ENCODE measurements around the gene CELF4.

CELF4 gene

DNA sequence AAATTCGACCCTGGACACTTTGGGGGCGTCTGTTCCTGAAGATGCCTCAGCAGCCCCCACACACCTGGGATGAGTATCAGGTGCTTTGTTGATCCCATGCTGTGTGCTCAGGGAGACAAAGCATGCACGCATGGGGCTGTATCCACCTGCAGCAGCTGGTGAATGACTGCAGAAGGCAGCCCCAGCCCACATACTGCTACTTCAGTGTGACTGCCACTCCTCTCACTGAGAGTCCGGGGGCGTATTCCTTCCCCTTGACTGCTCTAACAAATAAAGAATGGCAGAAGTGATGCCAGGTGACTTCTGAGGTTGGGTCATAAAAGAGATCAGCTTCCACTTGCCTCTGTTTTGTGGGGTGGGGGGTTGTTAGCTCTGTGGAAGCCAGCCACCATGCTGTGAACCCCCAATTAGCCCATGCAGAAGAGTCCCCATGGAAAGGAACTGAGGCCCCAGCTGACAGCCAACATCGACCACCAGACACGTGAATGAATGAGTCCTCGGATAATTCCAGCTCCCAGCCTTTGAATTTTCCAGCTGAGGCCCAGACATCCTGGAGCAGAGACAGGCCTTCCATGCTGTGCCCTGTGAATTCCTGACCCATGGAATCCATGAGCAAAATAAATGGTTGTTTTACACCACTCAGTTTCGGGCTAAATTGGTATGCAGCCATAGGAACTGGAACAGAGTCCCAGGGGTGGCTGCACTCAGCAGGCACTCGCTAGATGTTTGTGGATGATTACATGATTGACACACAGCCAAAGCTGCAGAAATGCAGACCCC lies 289.3 kb downstream of the CELF4 start:
- FAIRE-seq = no peak
- DNase-seq (ENCODE audit: insufficient read length, low spot score) = no peak

DNA sequence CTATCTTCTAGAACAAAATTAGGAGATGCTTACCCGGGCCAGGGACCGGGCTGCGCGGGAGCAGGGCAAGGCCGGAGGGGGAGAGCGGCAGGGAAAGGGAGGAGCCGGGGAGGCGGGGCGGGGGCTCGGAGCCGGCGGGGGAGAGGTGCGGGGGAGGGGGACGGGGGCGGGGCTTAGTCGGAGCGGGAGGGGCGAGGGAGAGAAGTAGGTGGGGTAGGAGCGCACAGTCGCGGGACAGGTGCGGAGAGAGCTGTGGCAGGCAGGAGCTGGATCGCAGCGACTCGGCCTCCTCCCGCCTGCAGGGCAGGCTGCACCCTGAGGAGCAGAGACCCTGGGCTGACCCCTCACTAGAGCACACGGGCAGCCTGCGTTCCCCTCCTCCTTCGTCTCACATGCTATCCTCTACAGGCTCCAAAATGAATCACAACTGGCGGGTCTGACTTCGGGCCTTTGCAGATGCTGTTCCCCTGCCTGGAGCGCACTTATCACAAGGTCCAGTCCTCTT lies 290.3 kb downstream of the CELF4 start:
- FAIRE-seq (no peak), DNase-seq (ENCODE audit: insufficient read length, low spot score) (no peak)

DNA sequence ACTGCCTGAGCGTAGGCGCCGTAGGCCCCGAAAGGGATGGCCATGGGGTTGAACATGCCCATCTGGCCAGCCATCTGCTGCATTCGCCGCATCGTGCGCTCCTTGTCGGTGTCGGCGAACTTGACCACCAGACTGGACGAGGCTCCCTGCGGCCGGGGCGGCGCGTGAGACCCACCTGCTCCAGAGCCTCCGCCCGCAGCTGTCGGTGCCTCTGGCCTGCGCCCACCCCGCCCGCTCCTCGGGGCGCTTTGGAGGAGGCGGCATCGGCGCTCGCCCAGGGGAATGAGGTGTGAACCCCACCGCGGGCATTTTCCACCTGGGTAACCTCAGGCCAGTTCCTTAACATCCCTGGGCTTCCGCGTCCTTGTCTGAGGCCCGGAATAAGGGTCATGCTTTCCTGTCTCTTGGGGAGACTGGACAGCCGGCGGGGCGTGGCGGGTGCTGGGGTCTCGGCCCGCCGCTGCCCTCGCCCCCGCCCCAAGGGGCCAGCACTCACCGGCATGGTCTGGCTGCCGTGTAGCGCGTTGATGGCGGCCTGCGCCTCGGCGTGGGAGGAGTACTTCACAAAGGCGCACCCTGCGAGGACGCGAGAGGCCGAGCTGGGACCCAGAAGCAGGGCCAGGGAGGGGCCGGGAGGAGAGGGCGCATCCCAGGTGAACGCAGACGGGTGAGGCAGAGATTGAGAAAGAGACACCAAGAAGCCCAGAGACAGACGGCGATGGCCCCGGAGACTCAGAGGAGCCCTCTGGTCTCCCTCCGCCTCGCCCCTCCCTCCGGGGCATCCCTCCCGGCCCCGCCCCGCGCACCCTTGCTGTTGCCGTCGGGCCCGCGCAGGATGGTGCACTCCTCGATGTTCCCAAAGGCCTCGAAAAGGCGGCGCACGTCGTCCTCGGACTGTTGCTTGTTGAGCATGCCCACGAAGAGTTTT lies 291.0 kb downstream of the CELF4 start:
- DNase-seq (ENCODE audit: insufficient read length, low spot score) (no peak), FAIRE-seq (no peak)

DNA sequence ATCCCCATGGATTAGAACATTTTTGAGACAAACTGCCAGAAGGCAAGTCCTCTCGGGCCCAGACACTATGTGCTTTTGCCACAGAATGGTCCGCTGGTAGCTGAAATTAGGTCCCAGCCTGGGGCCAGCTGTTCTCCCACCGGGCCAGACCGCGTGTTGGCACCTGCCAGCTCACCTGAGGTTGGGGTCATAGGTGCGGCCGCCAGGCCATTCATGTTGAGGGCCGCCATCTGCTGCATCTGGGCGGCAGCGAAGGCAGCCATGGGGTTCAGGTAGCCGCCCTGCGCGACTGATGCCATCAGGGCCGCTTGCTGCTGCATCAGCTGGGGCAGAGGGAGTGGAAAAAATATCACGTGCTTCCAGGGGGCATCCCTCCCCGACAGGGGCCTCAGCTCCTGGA lies 292.8 kb downstream of the CELF4 start:
- DNase-seq (ENCODE audit: insufficient read length, low spot score) (no peak), FAIRE-seq (no peak)

DNA sequence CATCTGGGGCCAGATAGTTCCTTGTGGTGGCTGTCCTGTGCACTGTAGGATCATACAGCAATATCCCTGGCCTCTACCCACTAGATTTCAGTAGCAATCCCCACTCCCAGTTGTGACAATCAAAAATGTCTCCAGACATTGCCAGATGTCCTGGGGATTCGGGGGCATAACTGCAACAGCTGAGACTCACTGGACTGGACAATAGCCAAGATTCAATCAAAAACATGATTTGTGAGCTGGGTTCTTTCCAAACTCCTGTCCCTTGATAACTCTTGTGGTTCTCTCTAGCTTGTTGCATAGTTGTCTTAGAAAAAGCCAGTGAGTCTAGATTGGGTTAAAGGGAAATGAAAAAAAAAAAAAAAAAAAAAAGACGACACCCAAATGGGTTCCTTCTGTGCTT lies 293.4 kb downstream of the CELF4 start:
- DNase-seq (ENCODE audit: insufficient read length, low spot score) = no peak
- no peak for FAIRE-seq

DNA sequence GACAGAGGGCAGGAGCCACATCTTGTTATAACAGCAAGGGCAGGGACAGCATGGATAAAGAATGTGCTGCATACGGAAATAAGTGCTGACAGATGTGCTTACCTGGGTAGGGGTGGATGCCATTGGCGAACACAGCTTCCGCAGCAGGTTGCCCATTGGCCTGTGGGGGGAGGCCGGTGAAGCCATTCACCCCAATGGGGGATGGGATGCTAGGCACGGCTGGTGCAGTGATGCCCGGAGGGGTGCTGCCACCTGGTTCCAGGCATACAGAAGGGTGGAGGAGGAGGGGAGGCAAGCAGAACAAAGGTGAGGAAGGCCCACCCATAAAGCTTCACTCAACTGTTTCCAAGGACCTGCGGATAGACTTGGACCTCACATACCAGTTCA lies 294.9 kb downstream of the CELF4 start:
- DNase-seq (ENCODE audit: insufficient read length, low spot score) (no peak), FAIRE-seq (no peak)

DNA sequence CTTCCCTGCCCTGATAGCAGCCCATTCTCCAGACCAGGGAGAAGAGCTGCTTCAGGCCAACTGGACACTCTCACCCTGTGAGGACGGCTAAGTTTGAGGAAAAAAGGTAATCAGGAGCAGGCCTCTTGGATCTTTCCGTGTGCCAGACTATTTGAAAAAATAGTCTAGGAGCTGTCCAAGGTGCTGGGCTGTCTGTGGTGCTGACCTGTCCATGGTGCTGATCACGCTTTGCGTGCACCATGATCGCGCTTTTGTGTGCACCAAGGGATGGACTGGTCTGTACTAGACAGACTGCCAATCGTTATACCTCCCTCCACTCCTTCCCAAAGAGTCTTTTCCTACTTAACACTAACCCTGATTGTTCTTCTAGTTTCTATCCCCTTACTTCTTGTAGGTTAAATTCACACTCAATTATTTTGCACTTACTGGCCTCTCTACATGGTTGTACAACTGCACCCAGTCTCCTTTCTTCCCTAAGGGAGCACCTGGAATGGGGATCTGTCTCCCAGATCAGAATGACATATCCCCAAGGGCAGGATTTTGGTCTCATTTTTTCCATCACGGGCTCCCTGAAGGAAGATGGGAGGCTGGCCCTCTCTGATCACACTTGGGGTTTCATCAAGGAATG lies 295.4 kb downstream of the CELF4 start:
- DNase-seq (ENCODE audit: insufficient read length, low spot score) = peak; percentile 9
- no peak for FAIRE-seq

DNA sequence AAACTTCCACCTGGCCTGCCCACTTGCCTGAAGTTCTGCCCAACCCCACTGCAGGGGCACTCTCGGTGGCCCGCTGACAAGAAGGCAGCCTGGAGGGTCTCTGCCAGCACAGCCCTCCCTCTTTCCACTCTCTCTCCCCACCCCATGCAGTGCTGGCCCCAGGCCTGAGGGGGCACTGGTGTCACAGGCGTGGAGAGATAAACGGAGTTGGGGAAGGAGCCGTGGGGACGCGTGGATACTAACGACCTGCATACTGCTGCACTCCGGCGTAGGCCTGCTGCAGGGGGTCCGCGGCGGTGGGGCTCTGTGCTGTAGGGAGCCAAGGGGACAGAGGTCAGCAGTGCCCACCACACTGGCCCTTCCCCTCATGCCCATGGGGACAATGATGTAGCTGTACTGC lies 299.3 kb downstream of the CELF4 start:
- no peak for DNase-seq (ENCODE audit: insufficient read length, low spot score)
- no peak for FAIRE-seq

DNA sequence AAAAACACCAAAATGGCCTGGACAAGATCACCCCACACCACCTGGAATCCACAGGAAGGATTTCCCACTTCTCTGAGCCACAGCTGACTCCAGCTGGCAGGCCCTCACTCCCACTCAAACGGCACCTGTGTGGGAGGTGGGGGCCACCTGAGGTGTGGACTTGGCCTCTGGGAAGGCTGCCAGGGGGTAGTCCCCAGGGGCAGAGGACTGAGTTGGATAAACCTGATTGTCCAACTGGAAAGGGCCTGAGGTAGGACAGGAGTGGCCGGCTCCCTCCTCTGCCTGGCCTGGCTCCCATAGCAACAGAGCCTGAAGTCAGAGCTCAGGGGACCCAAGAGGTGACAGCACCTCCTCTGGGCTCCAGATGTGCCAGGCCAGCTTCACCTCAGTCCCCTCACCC lies 300.2 kb downstream of the CELF4 start:
- FAIRE-seq = no peak

DNA sequence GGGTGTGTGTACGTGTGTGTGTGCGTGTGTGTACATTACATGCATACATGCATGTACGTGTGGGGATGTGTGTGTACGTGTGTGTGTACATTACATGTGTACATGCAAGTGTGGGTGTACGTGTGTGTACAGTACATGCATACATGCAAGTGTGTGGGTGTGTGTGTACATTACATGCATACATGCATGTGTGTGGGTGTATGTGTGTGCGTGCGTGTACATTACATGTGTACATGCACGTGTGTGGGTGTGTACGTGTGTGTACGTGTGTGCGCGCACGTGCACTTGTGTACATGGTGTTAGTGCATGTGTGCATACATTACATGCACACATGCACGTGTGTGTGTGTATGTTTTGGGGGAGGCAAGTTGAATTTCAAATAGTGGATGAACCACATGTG lies 300.6 kb downstream of the CELF4 start:
- DNase-seq (ENCODE audit: insufficient read length, low spot score) = no peak
- no peak for FAIRE-seq

More for the DNA sequence above, 300.2 kb downstream of the CELF4 start:
- DNase-seq (ENCODE audit: insufficient read length, low spot score) = no peak

DNA sequence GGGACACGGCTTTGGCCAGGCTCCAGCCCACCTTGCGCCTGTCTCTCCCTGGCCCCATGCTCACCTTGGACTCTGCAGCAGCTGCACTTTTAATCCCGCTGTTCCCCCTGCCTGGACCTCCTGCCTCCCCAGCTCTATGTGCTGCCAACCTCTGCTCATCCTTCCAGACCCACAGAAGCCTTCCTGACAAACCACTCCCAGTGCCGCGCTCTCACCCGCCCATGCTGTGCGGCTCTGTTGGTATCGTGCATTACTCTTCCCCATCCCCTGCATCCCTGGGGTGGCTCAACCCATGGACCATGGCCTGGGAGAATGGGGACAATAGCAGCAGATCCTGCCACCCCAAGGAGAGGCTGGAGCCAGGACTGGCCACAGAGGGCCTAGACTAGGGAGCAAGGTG lies 303.6 kb downstream of the CELF4 start:
- DNase-seq (ENCODE audit: insufficient read length, low spot score) = no peak
- no peak for FAIRE-seq

DNA sequence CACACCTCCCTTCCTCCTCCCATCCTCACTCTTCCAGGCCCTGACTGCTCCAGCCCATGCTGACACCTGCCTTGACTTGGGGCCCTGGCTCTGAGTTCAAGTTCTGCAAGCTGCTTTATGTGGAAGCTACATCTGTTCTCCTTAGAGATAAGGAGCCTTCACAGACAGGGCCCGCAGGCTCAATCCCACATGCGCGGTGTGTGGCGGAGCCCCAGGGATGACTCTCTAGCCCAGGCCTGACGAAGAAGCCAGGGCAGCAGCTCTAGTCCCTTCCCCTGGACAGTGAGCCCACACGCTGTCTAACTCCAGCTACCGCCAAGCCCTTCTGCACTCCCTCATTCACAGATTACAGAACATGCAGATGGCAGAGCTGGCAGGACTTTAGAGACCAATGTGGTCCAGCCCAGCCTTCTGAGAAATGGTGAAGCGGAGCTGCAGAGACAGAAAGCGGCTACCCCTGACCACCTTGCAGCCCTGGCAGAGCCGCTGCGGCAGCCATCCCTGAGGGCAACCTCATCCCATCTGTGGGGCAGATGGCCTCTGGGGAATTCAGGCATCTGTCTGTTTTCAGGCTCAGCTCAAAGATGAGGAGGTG lies 304.3 kb downstream of the CELF4 start:
- FAIRE-seq = no peak

DNA sequence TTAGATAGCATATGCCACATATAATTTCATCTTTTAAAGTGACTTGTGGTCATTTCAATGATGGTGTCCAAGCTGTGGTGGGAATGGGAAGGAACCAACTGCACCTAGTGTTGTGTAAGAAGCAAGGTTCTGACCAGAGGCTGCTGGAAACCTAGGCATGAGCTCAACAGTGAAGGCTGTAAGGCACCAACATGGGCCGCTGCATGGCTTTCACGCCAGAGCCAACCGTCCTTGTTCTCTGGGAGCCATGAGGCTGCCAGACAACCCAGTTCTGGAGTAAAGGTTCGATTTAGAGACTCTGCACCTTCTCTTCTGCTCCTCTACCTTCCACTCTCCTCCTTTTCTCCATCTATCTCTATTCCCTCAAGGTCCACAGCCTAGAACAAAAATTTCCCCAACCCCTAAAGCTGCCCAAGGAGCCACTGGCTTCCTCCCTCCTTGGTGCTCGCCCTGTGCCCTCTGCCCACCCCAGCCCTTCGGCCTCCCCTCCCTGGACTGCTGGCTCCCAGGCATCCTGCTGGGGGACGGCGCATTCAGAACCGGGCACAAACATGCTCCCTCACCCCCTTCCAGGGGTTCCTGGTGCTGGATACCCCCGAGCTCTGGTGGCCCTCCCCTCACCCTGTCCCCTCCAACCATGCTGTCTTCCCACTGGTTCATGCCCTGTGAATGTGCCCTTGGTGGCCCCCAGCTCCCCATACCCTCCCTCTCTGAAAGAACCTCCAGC lies 305.1 kb downstream of the CELF4 start:
- FAIRE-seq (no peak), DNase-seq (ENCODE audit: insufficient read length, low spot score) (no peak)

More for the DNA sequence above, 304.3 kb downstream of the CELF4 start:
- no peak for DNase-seq (ENCODE audit: insufficient read length, low spot score)

DNA sequence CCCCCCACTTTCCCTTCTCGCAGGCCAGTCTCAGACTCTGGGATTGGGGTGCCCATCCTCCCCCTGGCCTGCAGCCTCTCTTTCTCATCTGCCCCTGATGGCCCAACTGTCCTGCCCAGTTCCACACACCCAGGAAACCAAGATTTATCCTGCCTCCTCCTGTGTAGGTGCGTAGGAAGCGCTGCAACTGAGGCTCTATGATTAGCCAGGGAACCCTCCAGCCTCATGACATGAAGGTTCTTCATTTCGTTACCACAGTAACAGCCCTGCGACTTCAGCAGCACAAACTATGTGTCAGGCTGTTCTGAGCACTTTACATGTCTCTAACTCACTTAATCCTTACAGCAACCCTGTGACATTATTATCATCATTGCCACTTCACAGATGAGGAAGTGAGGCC lies 305.9 kb downstream of the CELF4 start:
- no peak for FAIRE-seq

DNA sequence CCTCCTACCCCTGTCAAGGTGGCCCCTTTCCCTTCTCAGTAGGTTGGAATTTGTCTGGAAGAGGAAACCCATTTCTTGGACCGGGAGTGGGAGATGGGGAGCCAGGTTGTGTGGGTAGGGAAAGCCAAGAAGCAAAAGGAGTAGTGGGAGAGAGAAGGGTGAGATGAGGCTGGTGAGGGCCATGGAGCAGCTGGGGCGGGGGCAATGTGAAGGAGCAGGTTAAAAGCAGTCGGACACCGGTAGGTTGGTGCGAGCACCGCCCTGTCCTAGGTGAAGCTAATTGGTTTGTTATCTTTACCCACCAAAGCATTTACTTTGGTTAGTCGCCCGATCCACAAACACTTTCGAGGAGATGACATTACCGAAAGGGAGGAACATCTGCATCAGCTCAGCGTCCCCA lies 306.8 kb downstream of the CELF4 start:
- no peak for DNase-seq (ENCODE audit: insufficient read length, low spot score)
- no peak for FAIRE-seq

More for the DNA sequence above, 305.9 kb downstream of the CELF4 start:
- DNase-seq (ENCODE audit: insufficient read length, low spot score) = no peak

DNA sequence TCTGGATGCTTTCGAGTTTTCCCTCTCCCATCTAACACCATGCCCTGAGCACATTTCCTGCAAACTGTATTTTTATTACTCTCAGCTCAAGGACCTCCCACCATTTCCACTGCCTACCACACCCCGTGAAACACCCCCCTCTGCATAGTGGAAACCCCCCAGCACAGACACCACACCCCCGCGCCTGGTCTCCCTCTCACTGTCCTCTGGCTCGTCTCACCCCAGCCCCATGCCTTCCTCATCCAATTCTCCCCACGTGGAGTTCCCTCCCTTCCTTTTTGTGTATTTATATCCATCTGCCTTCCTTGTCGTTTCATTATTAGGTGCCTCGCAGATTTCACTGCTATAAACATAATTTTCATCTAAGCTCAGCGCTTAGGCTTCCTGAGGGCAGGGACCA lies 307.5 kb downstream of the CELF4 start:
- no peak for FAIRE-seq
- DNase-seq (ENCODE audit: insufficient read length, low spot score) = no peak

DNA sequence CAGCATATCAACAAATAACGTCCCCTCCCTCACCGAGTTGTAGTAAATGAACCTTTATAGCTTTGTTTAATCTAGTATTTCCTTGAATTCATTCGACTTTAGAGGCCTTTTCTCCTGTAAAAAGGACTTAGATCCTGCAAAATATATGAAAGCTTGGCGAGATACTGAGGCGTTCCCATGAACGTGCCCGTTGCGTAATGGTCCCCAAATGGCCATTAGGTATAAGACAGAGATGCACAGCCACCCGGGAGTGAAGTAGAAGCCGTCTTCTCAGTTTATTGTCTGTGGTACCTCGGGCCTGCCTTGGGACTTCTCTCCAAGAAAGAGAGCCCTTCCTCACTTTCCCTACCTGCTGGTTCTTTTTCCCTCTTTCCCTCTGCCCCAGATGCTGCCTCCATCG lies 310.6 kb downstream of the CELF4 start:
- no peak for DNase-seq (ENCODE audit: insufficient read length, low spot score)
- FAIRE-seq = no peak

DNA sequence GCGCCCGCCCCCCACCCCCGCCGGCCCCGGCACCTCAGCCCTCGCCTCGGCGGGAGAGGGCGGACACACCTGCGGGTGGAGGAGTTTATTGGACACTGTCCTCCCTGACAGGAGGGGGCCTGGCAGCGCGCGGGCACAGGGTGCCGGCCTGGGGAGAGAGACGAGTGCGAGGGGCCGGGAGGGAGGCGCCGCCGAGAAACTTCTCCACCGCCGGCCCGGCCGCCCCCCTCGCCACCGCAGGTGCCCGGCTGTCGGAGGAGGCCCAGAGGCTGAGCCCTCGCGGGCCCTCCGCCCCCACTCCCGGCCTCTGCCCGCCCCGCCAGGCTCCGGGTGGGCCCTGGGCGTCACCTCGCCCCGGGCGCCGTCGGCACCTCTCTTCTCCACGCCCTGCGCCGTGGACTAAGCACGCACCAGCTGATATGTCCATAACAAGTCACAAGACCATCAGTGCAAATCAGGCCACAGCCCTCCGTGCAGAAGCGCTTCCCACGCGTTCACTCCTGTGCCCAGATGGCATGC lies 311.3 kb downstream of the CELF4 start:
- no peak for DNase-seq (ENCODE audit: insufficient read length, low spot score)
- FAIRE-seq = no peak

DNA sequence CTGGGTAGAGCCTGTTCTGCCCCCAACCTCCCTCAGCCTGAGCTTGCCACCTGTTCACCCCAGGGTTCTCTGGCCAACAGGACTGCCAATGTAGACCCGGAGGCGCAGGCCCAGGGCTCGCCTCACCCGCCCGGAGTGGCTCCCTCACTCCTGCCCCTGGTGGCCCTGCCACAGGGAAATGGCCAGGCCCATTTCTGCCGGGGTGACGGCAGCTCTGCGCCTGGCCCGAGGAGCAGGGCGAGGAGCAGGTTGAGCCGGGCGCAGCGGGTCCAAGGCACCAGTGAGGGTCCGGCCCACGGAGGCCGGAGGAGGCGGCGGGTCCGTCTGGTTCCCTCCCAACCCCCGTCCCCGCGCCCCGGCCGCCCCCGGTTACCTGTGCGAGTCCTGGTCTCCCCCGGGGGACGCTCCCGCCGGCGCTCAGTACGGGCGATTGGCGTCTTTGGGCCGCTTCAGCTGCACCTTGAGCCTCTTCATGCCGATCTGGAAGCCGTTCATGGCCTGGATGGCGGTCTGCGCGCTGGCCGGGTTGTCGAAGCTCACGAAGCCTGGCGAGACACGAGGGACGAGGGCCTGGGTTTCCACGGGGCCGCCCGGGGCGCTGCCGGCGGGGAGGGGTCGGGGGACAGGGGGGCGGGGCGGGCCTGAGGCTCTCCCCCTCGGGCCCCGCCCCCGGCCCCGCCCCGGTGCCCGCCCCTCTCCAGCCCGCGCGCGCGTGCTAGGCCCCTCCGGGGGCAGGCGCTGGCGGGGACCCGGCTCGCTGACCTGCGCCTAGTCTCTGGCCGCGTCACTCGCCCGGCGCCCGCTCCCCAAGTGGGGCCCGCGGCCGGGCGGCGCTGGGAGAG lies 312.0 kb downstream of the CELF4 start:
- FAIRE-seq = no peak
- DNase-seq (ENCODE audit: insufficient read length, low spot score) = peak; percentile 14
